ENCODE results near the gene MZT2B. TPM values are rescaled to one million over a fixed set of nuclear protein-coding genes. Genes with fewer than 3 reads are reported as not detected.
"Not testable (repeated sequence)": the region's sequence is repeated elsewhere in the genome, so short reads cannot be mapped to it uniquely, and the experiment has no call there.

The MZT2B gene
- polyA plus RNA-seq, 3 donors: 28.8 to 66.8 (median 64.9) TPM

GRCh38 chr2:130136546-130136945 is 45.5 kb upstream of the MZT2B start:
- H3K27ac Mint-ChIP-seq; H4K20me1 ChIP-seq (ENCODE audit: insufficient read depth, low read length); H3K36me3 Mint-ChIP-seq; H2AFZ ChIP-seq (ENCODE audit: insufficient read depth, low read depth, low read length, poor library complexity, severe bottlenecking); H3K4me1 Mint-ChIP-seq; H3K4me3 Mint-ChIP-seq; H3K4me3 ChIP-seq (replicated peaks in 1 of 3; ENCODE audit: low read depth in 2 of 3, low read length in 3 of 3); H3K79me2 ChIP-seq (ENCODE audit: insufficient read depth, low read length); H3K4me1 ChIP-seq (ENCODE audit: control insufficient read depth in 1 of 2, insufficient read depth in 2 of 2, low read length in 2 of 2); H3K27ac ChIP-seq (ENCODE audit: low read depth in 1 of 2, low read length in 2 of 2); H3K9ac ChIP-seq (ENCODE audit: insufficient read depth, low read length, poor library complexity, severe bottlenecking); H3K9me3 ChIP-seq (replicated peaks in 1 of 2; ENCODE audit: control insufficient read depth in 1 of 2, insufficient read depth in 1 of 2, low read length in 2 of 2); H3K27me3 Mint-ChIP-seq (ENCODE audit: low read depth in 3 of 3); H3K36me3 ChIP-seq (replicated peaks in 1 of 2; ENCODE audit: control insufficient read depth in 1 of 2, insufficient read depth in 2 of 2, low read length in 2 of 2); H3K27me3 ChIP-seq (ENCODE audit: control insufficient read depth in 2 of 2, insufficient read depth in 2 of 2, low read length in 2 of 2); H3K9me3 Mint-ChIP-seq; H3K4me2 ChIP-seq (replicated peaks; ENCODE audit: extremely low read depth, low read length, poor library complexity, severe bottlenecking); DNase-seq; intact Hi-C loops (cut with micrococcal nuclease): not testable (repeated sequence)
- WGBS (ENCODE audit: insufficient coverage): 93% methylated on average over 6 of the region's 10 CpGs

GRCh38 chr2:130137118-130137517 is 44.9 kb upstream of the MZT2B start:
- DNase-seq; H3K4me1 Mint-ChIP-seq; H3K36me3 Mint-ChIP-seq; H3K4me3 ChIP-seq (replicated peaks in 1 of 3; ENCODE audit: low read depth in 2 of 3, low read length in 3 of 3); H3K9ac ChIP-seq (ENCODE audit: insufficient read depth, low read length, poor library complexity, severe bottlenecking); H3K27ac ChIP-seq (ENCODE audit: low read depth in 1 of 2, low read length in 2 of 2); H3K4me2 ChIP-seq (replicated peaks; ENCODE audit: extremely low read depth, low read length, poor library complexity, severe bottlenecking); H3K27me3 Mint-ChIP-seq (ENCODE audit: low read depth in 3 of 3); intact Hi-C loops (cut with micrococcal nuclease); H3K9me3 Mint-ChIP-seq; H3K4me1 ChIP-seq (ENCODE audit: control insufficient read depth in 1 of 2, insufficient read depth in 2 of 2, low read length in 2 of 2); H3K27ac Mint-ChIP-seq; H3K79me2 ChIP-seq (ENCODE audit: insufficient read depth, low read length); H3K4me3 Mint-ChIP-seq; H3K27me3 ChIP-seq (ENCODE audit: control insufficient read depth in 2 of 2, insufficient read depth in 2 of 2, low read length in 2 of 2); H3K36me3 ChIP-seq (replicated peaks in 1 of 2; ENCODE audit: control insufficient read depth in 1 of 2, insufficient read depth in 2 of 2, low read length in 2 of 2); H2AFZ ChIP-seq (ENCODE audit: insufficient read depth, low read depth, low read length, poor library complexity, severe bottlenecking); H3K9me3 ChIP-seq (replicated peaks in 1 of 2; ENCODE audit: control insufficient read depth in 1 of 2, insufficient read depth in 1 of 2, low read length in 2 of 2); H4K20me1 ChIP-seq (ENCODE audit: insufficient read depth, low read length): not testable (repeated sequence)
- 84% methylated on average over 3 of the region's 5 CpGs for WGBS (ENCODE audit: insufficient coverage)

- H3K36me3 Mint-ChIP-seq; intact Hi-C loops (cut with micrococcal nuclease); H3K4me2 ChIP-seq (replicated peaks; ENCODE audit: extremely low read depth, low read length, poor library complexity, severe bottlenecking); H3K9me3 Mint-ChIP-seq; H3K27me3 ChIP-seq (ENCODE audit: control insufficient read depth in 2 of 2, insufficient read depth in 2 of 2, low read length in 2 of 2); H3K9me3 ChIP-seq (replicated peaks in 1 of 2; ENCODE audit: control insufficient read depth in 1 of 2, insufficient read depth in 1 of 2, low read length in 2 of 2); H3K79me2 ChIP-seq (ENCODE audit: insufficient read depth, low read length); H3K4me1 Mint-ChIP-seq; H3K4me3 Mint-ChIP-seq; H3K36me3 ChIP-seq (replicated peaks in 1 of 2; ENCODE audit: control insufficient read depth in 1 of 2, insufficient read depth in 2 of 2, low read length in 2 of 2); H3K4me3 ChIP-seq (replicated peaks in 1 of 3; ENCODE audit: low read depth in 2 of 3, low read length in 3 of 3); H2AFZ ChIP-seq (ENCODE audit: insufficient read depth, low read depth, low read length, poor library complexity, severe bottlenecking); H3K27ac ChIP-seq (ENCODE audit: low read depth in 1 of 2, low read length in 2 of 2); H3K27ac Mint-ChIP-seq; H3K4me1 ChIP-seq (ENCODE audit: control insufficient read depth in 1 of 2, insufficient read depth in 2 of 2, low read length in 2 of 2); H4K20me1 ChIP-seq (ENCODE audit: insufficient read depth, low read length); H3K9ac ChIP-seq (ENCODE audit: insufficient read depth, low read length, poor library complexity, severe bottlenecking); DNase-seq: not testable (repeated sequence)
- peaks cover 9 to 16% (median 15%) of the 10 kb centered on the region in 3 donors for H3K27me3 Mint-ChIP-seq (ENCODE audit: low read depth in 3 of 3)
- 80% methylated on average over 1 of the region's 13 CpGs for WGBS (ENCODE audit: insufficient coverage)
Observed at GRCh38 chr2:130138326-130138725, 43.7 kb upstream of the MZT2B start.

GRCh38 chr2:130138841-130139251 is 43.2 kb upstream of the MZT2B start:
- 93% methylated on average over 11 of the region's 15 CpGs for WGBS (ENCODE audit: insufficient coverage)
- H3K27ac Mint-ChIP-seq; intact Hi-C loops (cut with micrococcal nuclease); H3K27me3 ChIP-seq (ENCODE audit: control insufficient read depth in 2 of 2, insufficient read depth in 2 of 2, low read length in 2 of 2); H2AFZ ChIP-seq (ENCODE audit: insufficient read depth, low read depth, low read length, poor library complexity, severe bottlenecking); H3K9ac ChIP-seq (ENCODE audit: insufficient read depth, low read length, poor library complexity, severe bottlenecking); H3K27ac ChIP-seq (ENCODE audit: low read depth in 1 of 2, low read length in 2 of 2); H3K4me2 ChIP-seq (replicated peaks; ENCODE audit: extremely low read depth, low read length, poor library complexity, severe bottlenecking); H3K9me3 ChIP-seq (replicated peaks in 1 of 2; ENCODE audit: control insufficient read depth in 1 of 2, insufficient read depth in 1 of 2, low read length in 2 of 2); H3K4me3 Mint-ChIP-seq; H3K9me3 Mint-ChIP-seq; DNase-seq; H3K79me2 ChIP-seq (ENCODE audit: insufficient read depth, low read length); H3K4me3 ChIP-seq (replicated peaks in 1 of 3; ENCODE audit: low read depth in 2 of 3, low read length in 3 of 3); H3K4me1 Mint-ChIP-seq; H3K36me3 Mint-ChIP-seq; H3K4me1 ChIP-seq (ENCODE audit: control insufficient read depth in 1 of 2, insufficient read depth in 2 of 2, low read length in 2 of 2); H4K20me1 ChIP-seq (ENCODE audit: insufficient read depth, low read length); H3K36me3 ChIP-seq (replicated peaks in 1 of 2; ENCODE audit: control insufficient read depth in 1 of 2, insufficient read depth in 2 of 2, low read length in 2 of 2): not testable (repeated sequence)
- peaks cover 14 to 19% (median 17%) of the 10 kb centered on the region in 3 donors for H3K27me3 Mint-ChIP-seq (ENCODE audit: low read depth in 3 of 3)

Data from CD14-positive monocyte (primary cell).